H1 (cell line): ENCODE data around the gene COL8A2. TPM values are rescaled to one million over a fixed set of nuclear protein-coding genes. Genes with fewer than 3 reads are reported as not detected.

ENCODE experiments used
- CTCF ChIA-PET: fragments of 300-600 bp; sonication (Branson Sonifier 250); formaldehyde crosslinking; loops from one replicate; lab custom pipeline; 2021; ENCODE audit not compliant: partially characterized antibody; lab: Charles Lee
- POLR2A ChIA-PET: fragments of 300-600 bp; sonication (Branson Sonifier 250); formaldehyde crosslinking; loops from one replicate; lab custom pipeline; 2021; ENCODE audit warnings: inconsistent platforms; ENCODE audit not compliant: partially characterized antibody; lab: Charles Lee
- DNase-seq, 2 experiments: peaks; one replicate each; pipeline versions ENCODE4 v3.0.0 to v3.0.0-alpha.2; 2010 to 2022; ENCODE audit warnings: low spot score in 2 of 2, low read depth in 1 of 2, mixed read lengths in 1 of 2
- FAIRE-seq: peaks from 2 replicates; lab custom pipeline; 2011; peaks lifted over from hg19 to GRCh38; lab: Jason Lieb, UNC
- H2AFZ ChIP-seq: 2 replicates; pipeline ENCODE4 v1.8.1; 2012; ENCODE audit warnings: low read length, inconsistent platforms
- H2AK5ac ChIP-seq: 2 replicates; pipeline ENCODE4 v1.6.1; 2013; ENCODE audit warnings: low read depth, low read length
- H2BK120ac ChIP-seq: replicated peaks from 2 replicates; pipeline ENCODE3; 2013; ENCODE audit warnings: low read depth, low read length, inconsistent platforms
- H2BK12ac ChIP-seq: 2 replicates; pipeline ENCODE4 v1.6.1; 2013; ENCODE audit warnings: low read depth, low read length
- H2BK15ac ChIP-seq: 2 replicates; pipeline ENCODE4 v1.6.1; 2013; ENCODE audit warnings: low read length
- H2BK20ac ChIP-seq: 2 replicates; pipeline ENCODE4 v1.6.1; 2013; ENCODE audit warnings: low read length
- H2BK5ac ChIP-seq: 2 replicates; pipeline ENCODE4 v1.6.1; 2013; ENCODE audit warnings: low read depth, low read length
- H3K14ac ChIP-seq: 2 replicates; pipeline ENCODE4 v1.6.1; 2013; ENCODE audit warnings: inconsistent platforms; ENCODE audit not compliant: insufficient read length
- H3K18ac ChIP-seq: 2 replicates; pipeline ENCODE4 v1.6.1; 2013; ENCODE audit warnings: low read length; ENCODE audit errors: extremely low read depth
- H3K23ac ChIP-seq: 2 replicates; pipeline ENCODE4 v1.6.1; 2013; ENCODE audit warnings: inconsistent platforms; ENCODE audit not compliant: insufficient read length
- H3K23me2 ChIP-seq: 2 replicates; pipeline ENCODE4 v1.6.1; 2013; ENCODE audit warnings: low read depth, low read length
- H3K27ac ChIP-seq: 2 replicates; pipeline ENCODE4 v1.6.1; 2011; ENCODE audit warnings: low read depth, low read length, inconsistent platforms
- H3K27me3 ChIP-seq, 4 experiments: replicated peaks in 1 of 4; 1 replicate in 1 of 4; 2 replicates in 3 of 4; pipeline versions ENCODE4 v1.6.1 to v1.8.1; 2011 to 2013; ENCODE audit warnings: low read length in 3 of 4, mild to moderate bottlenecking in 3 of 4, inconsistent platforms in 2 of 4, mixed read lengths in 2 of 4, moderate library complexity in 1 of 4; ENCODE audit not compliant: control insufficient read depth in 3 of 4, insufficient read depth in 3 of 4; ENCODE audit errors: extremely low read depth in 1 of 4
- H3K36me3 ChIP-seq, 4 experiments: 2 replicates each; pipeline versions ENCODE4 v1.6.1 to v1.8.1; 2011 to 2013; ENCODE audit warnings: mild to moderate bottlenecking in 4 of 4, low read length in 3 of 4, moderate library complexity in 2 of 4, control low read depth in 1 of 4, inconsistent platforms in 1 of 4; ENCODE audit not compliant: insufficient read depth in 4 of 4, control insufficient read depth in 2 of 4
- H3K4ac ChIP-seq: replicated peaks from 2 replicates; pipeline ENCODE3; 2013; ENCODE audit warnings: low read length, low read depth, mixed read lengths, inconsistent platforms; ENCODE audit not compliant: insufficient read length
- H3K4me1 ChIP-seq, 4 experiments: replicated peaks in 1 of 4; 1 replicate in 1 of 4; 2 replicates in 3 of 4; pipeline versions ENCODE4 v1.6.1 to v1.8.1; 2011 to 2013; ENCODE audit warnings: low read length in 3 of 4, inconsistent platforms in 2 of 4, mixed read lengths in 1 of 4; ENCODE audit not compliant: insufficient read depth in 4 of 4, control insufficient read depth in 3 of 4
- H3K4me2 ChIP-seq, 2 experiments: 2 replicates each; pipeline versions ENCODE4 v1.6.1 to v1.8.1; 2011 to 2013; ENCODE audit warnings: low read depth in 2 of 2, low read length in 2 of 2, control low read depth in 1 of 2, inconsistent platforms in 1 of 2, mild to moderate bottlenecking in 1 of 2; ENCODE audit not compliant: insufficient read depth in 1 of 2
- H3K4me3 ChIP-seq, 4 experiments: fragments of 200-600, 300-600 bp in 1 of 4; sonication (generic), shearing (Covaris generic), sonication (Bioruptor Twin) in 1 of 4; 2 replicates each; pipeline versions ENCODE4 v1.5.1 to v1.8.1; 2011 to 2016; ENCODE audit warnings: low read length in 4 of 4, low read depth in 3 of 4, control low read depth in 2 of 4, inconsistent platforms in 2 of 4, mild to moderate bottlenecking in 2 of 4, mixed read lengths in 1 of 4, moderate library complexity in 1 of 4; ENCODE audit not compliant: insufficient read depth in 2 of 4; ENCODE audit errors: extremely low read depth in 1 of 4
- H3K56ac ChIP-seq: replicated peaks from 2 replicates; pipeline ENCODE3; 2013; ENCODE audit warnings: low read depth, mild to moderate bottlenecking, mixed read lengths, low read length, inconsistent platforms; ENCODE audit not compliant: insufficient read length
- H3K79me1 ChIP-seq: 2 replicates; pipeline ENCODE4 v1.6.1; 2013; ENCODE audit warnings: low read depth, low read length, control low read depth
- H3K79me2 ChIP-seq, 2 experiments: 2 replicates each; pipeline versions ENCODE4 v1.6.1 to v1.8.1; 2012 to 2013; ENCODE audit warnings: low read length in 2 of 2, mild to moderate bottlenecking in 2 of 2, inconsistent platforms in 1 of 2; ENCODE audit not compliant: insufficient read depth in 2 of 2, control insufficient read depth in 1 of 2
- H3K9ac ChIP-seq, 4 experiments: replicated peaks in 1 of 4; 1 replicate in 1 of 4; 2 replicates in 3 of 4; pipeline versions ENCODE4 v1.6.1 to v1.8.1; 2011 to 2013; ENCODE audit warnings: low read depth in 3 of 4, low read length in 3 of 4, control low read depth in 2 of 4, mild to moderate bottlenecking in 2 of 4, moderate library complexity in 2 of 4, inconsistent platforms in 1 of 4; ENCODE audit errors: extremely low read depth in 1 of 4
- H3K9me3 ChIP-seq, 2 experiments: 2 replicates each; pipeline versions ENCODE4 v1.6.1 to v1.8.1; 2012 to 2013; ENCODE audit warnings: mild to moderate bottlenecking in 2 of 2, moderate library complexity in 2 of 2, control low read depth in 1 of 2, inconsistent platforms in 1 of 2, low read depth in 1 of 2, low read length in 1 of 2, mixed read lengths in 1 of 2; ENCODE audit not compliant: insufficient read depth in 2 of 2
- H4K20me1 ChIP-seq, 2 experiments: replicated peaks in 1 of 2; 2 replicates each; pipeline versions ENCODE3 to v1.8.1; 2011 to 2013; ENCODE audit warnings: inconsistent platforms in 2 of 2, low read length in 2 of 2, mild to moderate bottlenecking in 1 of 2; ENCODE audit not compliant: insufficient read depth in 2 of 2, control insufficient read depth in 1 of 2
- H4K5ac ChIP-seq: 2 replicates; pipeline ENCODE4 v1.6.1; 2013; ENCODE audit warnings: low read length, low read depth, mixed read lengths, inconsistent platforms; ENCODE audit not compliant: insufficient read length
- H4K8ac ChIP-seq: 2 replicates; pipeline ENCODE4 v1.8.0; 2013; ENCODE audit warnings: mild to moderate bottlenecking, moderate library complexity, low read length, inconsistent platforms; ENCODE audit not compliant: insufficient read depth; ENCODE audit errors: extremely low read depth
- H4K91ac ChIP-seq: replicated peaks from 2 replicates; pipeline ENCODE3; 2013; ENCODE audit warnings: low read length, mixed read lengths, inconsistent platforms; ENCODE audit not compliant: insufficient read length
- EGR1 ChIP-seq: IDR thresholded peaks from 2 replicates; pipeline ENCODE4 v1.6.1; 2011; ENCODE audit warnings: low read depth, low read length, borderline replicate concordance
- HDAC6 ChIP-seq: IDR thresholded peaks from one replicate; pipeline ENCODE4 v1.7.1; 2012; ENCODE audit warnings: low read depth, mild to moderate bottlenecking, inconsistent platforms, low read length, moderate library complexity
- PHF8 ChIP-seq: fragments of 200-600 bp; sonication (generic); conservative IDR thresholded peaks from 2 replicates; pipeline ENCODE4 v1.7.1; 2012; ENCODE audit warnings: low read depth, mild to moderate bottlenecking, inconsistent platforms, low read length, moderate library complexity
- POU5F1 ChIP-seq: IDR thresholded peaks from 2 replicates; pipeline ENCODE4 v1.6.1; 2011; ENCODE audit warnings: low read depth, mild to moderate bottlenecking, low read length, moderate library complexity
- SUZ12 ChIP-seq: fragments of 200-600 bp; sonication (generic); IDR thresholded peaks from 2 replicates; pipeline ENCODE4 v1.6.1; 2012; ENCODE audit warnings: mild to moderate bottlenecking, inconsistent platforms, low read length, moderate library complexity, mixed read lengths
- WGBS, 2 experiments: shearing (Covaris generic) in 1 of 2; methylation state at CpG; one replicate each; pipeline versions ENCODE4 v1.1.6 to v1.1.7; 2013 to 2015; ENCODE audit warnings: low lambda C conversion rate in 2 of 2, mixed read lengths in 2 of 2, inconsistent platforms in 1 of 2, low coverage in 1 of 2, missing lambda C conversion rate in 1 of 2; ENCODE audit not compliant: insufficient replicate concordance in 2 of 2, insufficient coverage in 1 of 2, insufficient read length in 1 of 2; ENCODE audit errors: extremely low coverage in 1 of 2, missing lambda C conversion rate in 1 of 2; 5-methylcytosine and 5-hydroxymethylcytosine counted together
- polyA plus RNA-seq, 7 experiments: library from polyadenylated mRNA; depleted of rRNA in 3 of 7; stranded (reverse) in 5 of 7; unstranded in 2 of 7; fragments of >200 nt in 5 of 7; fragments of 200-250 nt in 2 of 7; gene quantifications; 1 replicate in 5 of 7; 2 replicates in 1 of 7; 4 replicates in 1 of 7; pipeline versions ENCODE4 v1.2.1 to v1.2.3, GENCODE V29; 2011 to 2013; ENCODE audit warnings: missing spikeins in 2 of 7, mixed read lengths in 2 of 7
- total RNA-seq: library from RNA; stranded (reverse); fragmentation: NEBNext Ultra II Directional; extraction: Animal tissue kit (Norgen Biotek cat#: 25700); gene quantifications from 2 replicates; pipeline ENCODE4 v1.2.1, GENCODE V29; 2021

COL8A2 gene
- total and polyA plus RNA-seq, 2 of the 8 experiments (the other 6 are each of a cell fraction or from before 2014, with no cell fraction given): 2.1 to 2.8 TPM

- Histone ChIP-seq H3K4me2 (peak overlapping the region; percentile 40 to 67), H2BK5ac (no peak overlapping the region), H3K56ac (no peak overlapping the region), H3K18ac (no peak overlapping the region; the same call in 1 of the 2 replicates), H4K91ac (no peak overlapping the region), H2AFZ (no peak overlapping the region), H3K36me3 (no peaks in the 10 kb centered on the region), H3K23me2 (peaks cover 16% of the 10 kb centered on the region; the same call in 1 of the 2 replicates), H2BK120ac (no peak overlapping the region), H2BK15ac (no peak overlapping the region), H2AK5ac (no peak overlapping the region), H3K9ac (no peak overlapping the region), H4K20me1 (peaks cover 0 to 5% of the 10 kb centered on the region in 2 experiments), H3K79me1 (no peaks in the 10 kb centered on the region), H4K8ac (no peak overlapping the region), H3K27ac (no peak overlapping the region), H2BK20ac (no peak overlapping the region), H3K14ac (no peak overlapping the region), H3K9me3 (no peaks in the 10 kb centered on the region), H3K27me3 (peaks cover 16 to 38% (median 30%) of the 10 kb centered on the region in 4 experiments), H3K4me3 (peak overlapping the region; percentile 27 to 61 (median 29)), H3K4me1 (peaks cover 0 to 11% (median 5%) of the 10 kb centered on the region in 4 experiments; a peak in 5 of 7 replicates), H3K23ac (no peak overlapping the region), H2BK12ac (no peak overlapping the region), H3K4ac (no peak overlapping the region), H4K5ac (no peak overlapping the region), H3K79me2 (no peaks in the 10 kb centered on the region)
- FAIRE-seq (no peak), DNase-seq (peak in 1 of 2 experiments; percentile 63)
- no peak for TF ChIP-seq EGR1
- TF ChIP-seq POU5F1: no peak
- no peak for TF ChIP-seq HDAC6
- 0 out of 2 replicates have a peak, but pooled peaks have one; percentile 14 for TF ChIP-seq PHF8
- TF ChIP-seq SUZ12: 0 out of 2 replicates have a peak, but pooled peaks have one; percentile 22
- CTCF ChIA-PET: interaction anchor here (0.8 to 3.2 kb wide), 5 partner anchors 10 to 25 kb away, joined by 3 to 15 read pairs (median 3); no protein-coding TSS in a partner anchor
- POLR2A ChIA-PET: no interaction called here
- WGBS, 2 experiments: 14% methylated on average over 27 of the region's 42 CpGs; no CpG with 5 or more reads in 1 of the 2 experiments
Measured at GRCh38 chr1:36124404-36125128, 456 bp downstream of the COL8A2 start.
